Cardiac fibroblast (primary cell): Measurements from ENCODE around the gene PRSS21.

Source experiments
- DNase-seq, 2 donors: peaks; one replicate each; pipeline versions ENCODE4 v3.0.0 to v3.0.0-alpha.2; 2010; ENCODE audit warnings: low read depth in 2 of 2
- H3K4me3 ChIP-seq, 2 donors: replicated peaks in 1 of 2; 1 replicate in 1 of 2; 2 replicates in 1 of 2; pipeline ENCODE4 v1.5.1; 2011; ENCODE audit warnings: low read depth in 2 of 2, low read length in 2 of 2, mild to moderate bottlenecking in 2 of 2, moderate library complexity in 1 of 2
- CTCF ChIP-seq: IDR thresholded peaks from one replicate; pipeline ENCODE4 v1.5.1; 2011; ENCODE audit warnings: low read depth, mild to moderate bottlenecking, low read length, inconsistent platforms

Gene PRSS21

GRCh38 chr16:2814551-2815298, 2.3 kb upstream of the PRSS21 start:
- H3K4me3 ChIP-seq, result no peak overlapping the region
- DNase-seq, result no peak
- no peak for TF ChIP-seq CTCF

- DNase-seq, result no peak
- no peak for TF ChIP-seq CTCF
- H3K4me3 ChIP-seq, result no peak overlapping the region
Measured at GRCh38 chr16:2815299-2815771, 1.7 kb upstream of the PRSS21 start.

GRCh38 chr16:2817340-2818271, 569 bp downstream of the PRSS21 start:
- TF ChIP-seq CTCF, result no peak
- no peak overlapping the region for H3K4me3 ChIP-seq
- no peak for DNase-seq

GRCh38 chr16:2818272-2818876, 1.3 kb downstream of the PRSS21 start:
- no peak for TF ChIP-seq CTCF
- DNase-seq, result no peak
- no peak overlapping the region for H3K4me3 ChIP-seq

GRCh38 chr16:2819179-2819938, 2.3 kb downstream of the PRSS21 start:
- no peak for DNase-seq
- TF ChIP-seq CTCF, result no peak
- no peak overlapping the region for H3K4me3 ChIP-seq
